K562 (cell line): ENCODE results near the gene CLIP1. TPM values are rescaled to one million over a fixed set of nuclear protein-coding genes. Genes with fewer than 3 reads are reported as not detected.

Experiments
- ATF6 ChIP-seq: sonication (generic); formaldehyde crosslinking; IDR thresholded peaks from 2 replicates; pipeline ENCODE4 v1.4.0; 2020; ENCODE audit warnings: mild to moderate bottlenecking, missing genetic modification reagents
- CBX1 ChIP-seq: sonication (generic); IDR thresholded peaks from 2 replicates; pipeline ENCODE4 v1.6.1; 2016; ENCODE audit warnings: antibody characterized with exemption, low read depth, mild to moderate bottlenecking
- CEBPG ChIP-seq, 3 experiments: fragments of 200-800 bp in 1 of 3; sonication (Bioruptor generic) in 1 of 3; sonication (generic) in 1 of 3; formaldehyde crosslinking in 1 of 3; IDR thresholded peaks in 2 of 3; conservative IDR thresholded peaks in 1 of 3; 2 replicates each; pipeline versions ENCODE4 v1.6.1 to v1.8.0; 2016 to 2022; ENCODE audit warnings: missing compliant biosample characterization in 2 of 3, missing genetic modification characterization in 2 of 3, mild to moderate bottlenecking in 1 of 3, missing genetic modification reagents in 1 of 3
- CREB1 ChIP-seq, 2 experiments: sonication (generic) in 1 of 2; formaldehyde crosslinking in 1 of 2; IDR thresholded peaks; 2 replicates each; pipeline versions ENCODE4 v1.6.1 to v1.8.0; 2012 to 2022; ENCODE audit warnings: inconsistent platforms in 1 of 2, mild to moderate bottlenecking in 1 of 2, missing genetic modification reagents in 1 of 2, moderate library complexity in 1 of 2
- NFE2L1 ChIP-seq: fragments of 450-650 bp; IDR thresholded peaks from 2 replicates; pipeline ENCODE4 v1.6.1; 2016; ENCODE audit warnings: missing genetic modification characterization, low read depth, mild to moderate bottlenecking, missing compliant biosample characterization, moderate library complexity, borderline replicate concordance
- RBM17 ChIP-seq: fragments of 200-400 bp; formaldehyde crosslinking; IDR thresholded peaks from 2 replicates; pipeline ENCODE4 v1.6.1; 2017; ENCODE audit warnings: low read depth, mild to moderate bottlenecking, low read length, borderline replicate concordance
- RBM39 ChIP-seq: fragments of 200-400 bp; formaldehyde crosslinking; optimal IDR thresholded peaks from 2 replicates; pipeline ENCODE3; 2018; ENCODE audit warnings: low read depth, low read length
- RHOXF2B ChIP-seq: fragments of 250-450 bp; sonication (Bioruptor Pico); conservative IDR thresholded peaks from 2 replicates; pipeline ENCODE4 v1.5.1; 2021
- TCF7L2 ChIP-seq: fragments of 150-350 bp; IDR thresholded peaks from 2 replicates; pipeline ENCODE4 v1.6.1; 2016; ENCODE audit warnings: low read depth, mild to moderate bottlenecking, low read length, moderate library complexity
- USF1 ChIP-seq: sonication (generic); formaldehyde crosslinking; IDR thresholded peaks from 2 replicates; pipeline ENCODE4 v1.9.0; 2022; ENCODE audit warnings: mild to moderate bottlenecking, missing genetic modification reagents
- ZC3H8 ChIP-seq: fragments of 450-650 bp; IDR thresholded peaks from 2 replicates; pipeline ENCODE4 v1.6.1; 2017
- ZNF134 ChIP-seq: fragments of 250-450 bp; sonication (Bioruptor Pico); conservative IDR thresholded peaks from 2 replicates; pipeline ENCODE4 v1.4.0; 2020
- ZNF41 ChIP-seq: fragments of 250-450 bp; sonication (Bioruptor Pico); conservative IDR thresholded peaks from 2 replicates; pipeline ENCODE4 v1.4.0; 2020; ENCODE audit warnings: mild to moderate bottlenecking
- ZSCAN29 ChIP-seq: fragments of 450-650 bp; IDR thresholded peaks from 2 replicates; pipeline ENCODE4 v1.6.1; 2017
- polyA plus RNA-seq, 8 experiments: library from polyadenylated mRNA; depleted of rRNA in 4 of 8; stranded (reverse) in 5 of 8; unstranded in 3 of 8; fragments of >200 nt; fragmentation: Nextera tagmentation in 2 of 8; fragmentation: Illumina TruSeq in 1 of 8; extraction: Ambion mirVana in 2 of 8; extraction: Trizol in 1 of 8; gene quantifications; 2 replicates each; pipeline versions ENCODE4 v1.2.1 to v1.2.3, GENCODE V29; 2011 to 2014; ENCODE audit warnings: inconsistent platforms in 1 of 8, missing spikeins in 1 of 8
- total RNA-seq, 7 experiments: library from RNA; depleted of rRNA in 6 of 7; stranded (reverse); fragments of >200 nt in 6 of 7; fragmentation: Illumina TruSeq in 2 of 7; extraction: Trizol in 2 of 7; gene quantifications; 2 replicates each; pipeline versions ENCODE4 v1.2.1 to v1.2.3, GENCODE V29; 2011 to 2021; ENCODE audit warnings: low replicate concordance in 1 of 7
- TF ChIP-seq, protein P1 (sequence below): conservative IDR thresholded peaks from 2 replicates; pipeline ENCODE4 v1.6.1; 2011; ENCODE audit warnings: low read depth, mild to moderate bottlenecking, low read length; ENCODE audit not compliant: control insufficient read depth
- TF ChIP-seq, protein P2 (sequence below): fragments of 450-650 bp; IDR thresholded peaks from 2 replicates; pipeline ENCODE4 v1.6.1; 2017; ENCODE audit warnings: mild to moderate bottlenecking, moderate library complexity
- TF ChIP-seq, protein P3 (sequence below): fragments of 250-450 bp; sonication (Bioruptor Pico); IDR thresholded peaks from 2 replicates; pipeline ENCODE4 v1.8.0; 2022; ENCODE audit warnings: moderate library complexity, mild to moderate bottlenecking, inconsistent platforms
- TF ChIP-seq, protein P4 (sequence below), 3 experiments: fragments of 200-800 bp in 1 of 3; fragments of 250-450 bp in 1 of 3; fragments of 450-650 bp in 1 of 3; sonication (Bioruptor Pico) in 1 of 3; sonication (Bioruptor generic) in 1 of 3; formaldehyde crosslinking in 1 of 3; IDR thresholded peaks; 2 replicates each; pipeline versions ENCODE4 v1.6.1 to v1.8.0; 2016 to 2022; ENCODE audit warnings: mild to moderate bottlenecking in 2 of 3, missing genetic modification characterization in 2 of 3, missing compliant biosample characterization in 1 of 3, moderate library complexity in 1 of 3

CLIP1 gene
- total and polyA plus RNA-seq, 9 of the 15 experiments (the other 6 are each of a cell fraction or from before 2014, with no cell fraction given) = 5.8 to 33.9 (median 27.6) TPM

GRCh38 chr12:122406701-122407164, 15.7 kb downstream of the CLIP1 start (continued):
- TF ChIP-seq, protein P1, sequence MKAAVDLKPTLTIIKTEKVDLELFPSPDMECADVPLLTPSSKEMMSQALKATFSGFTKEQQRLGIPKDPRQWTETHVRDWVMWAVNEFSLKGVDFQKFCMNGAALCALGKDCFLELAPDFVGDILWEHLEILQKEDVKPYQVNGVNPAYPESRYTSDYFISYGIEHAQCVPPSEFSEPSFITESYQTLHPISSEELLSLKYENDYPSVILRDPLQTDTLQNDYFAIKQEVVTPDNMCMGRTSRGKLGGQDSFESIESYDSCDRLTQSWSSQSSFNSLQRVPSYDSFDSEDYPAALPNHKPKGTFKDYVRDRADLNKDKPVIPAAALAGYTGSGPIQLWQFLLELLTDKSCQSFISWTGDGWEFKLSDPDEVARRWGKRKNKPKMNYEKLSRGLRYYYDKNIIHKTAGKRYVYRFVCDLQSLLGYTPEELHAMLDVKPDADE = no peak
- TF ChIP-seq RBM17 (no peak), RBM39 (no peak), CBX1 (no peak), TCF7L2 (no peak), USF1 (CRISPR knock-in tag) (no peak), ATF6 (CRISPR knock-in tag) (no peak), NFE2L1 (tag) (no peak), ZNF41 (CRISPR knock-in tag) (peak; percentile 7; the same call in 1 of the 2 replicates), ZC3H8 (no peak), CEBPG (CRISPR knock-in tag; IDR thresholded peaks at IDR 0.05) (peak; percentile 97), CEBPG (tag; conservative IDR thresholded peaks at IDR 0.05 in 1 of 2, IDR thresholded peaks at IDR 0.05 in 1 of 2) (peak; percentile 96 to 97), CREB1 (IDR thresholded peaks at IDR 0.05) (no peak), CREB1 (CRISPR knock-in tag; IDR thresholded peaks at IDR 0.05) (no peak), ZSCAN29 (no peak), ZNF134 (no peak), RHOXF2B (CRISPR knock-in tag) (no peak)
- TF ChIP-seq, protein P2, sequence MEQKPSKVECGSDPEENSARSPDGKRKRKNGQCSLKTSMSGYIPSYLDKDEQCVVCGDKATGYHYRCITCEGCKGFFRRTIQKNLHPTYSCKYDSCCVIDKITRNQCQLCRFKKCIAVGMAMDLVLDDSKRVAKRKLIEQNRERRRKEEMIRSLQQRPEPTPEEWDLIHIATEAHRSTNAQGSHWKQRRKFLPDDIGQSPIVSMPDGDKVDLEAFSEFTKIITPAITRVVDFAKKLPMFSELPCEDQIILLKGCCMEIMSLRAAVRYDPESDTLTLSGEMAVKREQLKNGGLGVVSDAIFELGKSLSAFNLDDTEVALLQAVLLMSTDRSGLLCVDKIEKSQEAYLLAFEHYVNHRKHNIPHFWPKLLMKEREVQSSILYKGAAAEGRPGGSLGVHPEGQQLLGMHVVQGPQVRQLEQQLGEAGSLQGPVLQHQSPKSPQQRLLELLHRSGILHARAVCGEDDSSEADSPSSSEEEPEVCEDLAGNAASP = no peak
- TF ChIP-seq, protein P3, sequence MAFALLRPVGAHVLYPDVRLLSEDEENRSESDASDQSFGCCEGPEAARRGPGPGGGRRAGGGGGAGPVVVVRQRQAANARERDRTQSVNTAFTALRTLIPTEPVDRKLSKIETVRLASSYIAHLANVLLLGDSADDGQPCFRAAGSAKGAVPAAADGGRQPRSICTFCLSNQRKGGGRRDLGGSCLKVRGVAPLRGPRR (CRISPR knock-in tag) = 0 out of 2 replicates have a peak, but pooled peaks have one; percentile 8
- TF ChIP-seq, protein P4, sequence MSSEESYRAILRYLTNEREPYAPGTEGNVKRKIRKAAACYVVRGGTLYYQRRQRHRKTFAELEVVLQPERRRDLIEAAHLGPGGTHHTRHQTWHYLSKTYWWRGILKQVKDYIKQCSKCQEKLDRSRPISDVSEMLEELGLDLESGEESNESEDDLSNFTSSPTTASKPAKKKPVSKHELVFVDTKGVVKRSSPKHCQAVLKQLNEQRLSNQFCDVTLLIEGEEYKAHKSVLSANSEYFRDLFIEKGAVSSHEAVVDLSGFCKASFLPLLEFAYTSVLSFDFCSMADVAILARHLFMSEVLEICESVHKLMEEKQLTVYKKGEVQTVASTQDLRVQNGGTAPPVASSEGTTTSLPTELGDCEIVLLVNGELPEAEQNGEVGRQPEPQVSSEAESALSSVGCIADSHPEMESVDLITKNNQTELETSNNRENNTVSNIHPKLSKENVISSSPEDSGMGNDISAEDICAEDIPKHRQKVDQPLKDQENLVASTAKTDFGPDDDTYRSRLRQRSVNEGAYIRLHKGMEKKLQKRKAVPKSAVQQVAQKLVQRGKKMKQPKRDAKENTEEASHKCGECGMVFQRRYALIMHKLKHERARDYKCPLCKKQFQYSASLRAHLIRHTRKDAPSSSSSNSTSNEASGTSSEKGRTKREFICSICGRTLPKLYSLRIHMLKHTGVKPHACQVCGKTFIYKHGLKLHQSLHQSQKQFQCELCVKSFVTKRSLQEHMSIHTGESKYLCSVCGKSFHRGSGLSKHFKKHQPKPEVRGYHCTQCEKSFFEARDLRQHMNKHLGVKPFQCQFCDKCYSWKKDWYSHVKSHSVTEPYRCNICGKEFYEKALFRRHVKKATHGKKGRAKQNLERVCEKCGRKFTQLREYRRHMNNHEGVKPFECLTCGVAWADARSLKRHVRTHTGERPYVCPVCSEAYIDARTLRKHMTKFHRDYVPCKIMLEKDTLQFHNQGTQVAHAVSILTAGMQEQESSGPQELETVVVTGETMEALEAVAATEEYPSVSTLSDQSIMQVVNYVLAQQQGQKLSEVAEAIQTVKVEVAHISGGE (CRISPR knock-in tag; IDR thresholded peaks at IDR 0.05) = no peak
